Effector memory CD4-positive, alpha-beta T cell (primary cell): ENCODE results near the gene GALNT18.

ENCODE experiments used
- DNase-seq, 3 donors: peaks; one replicate each; pipeline ENCODE4 v3.0.0-alpha.2; 2020
- H3K27ac ChIP-seq: 2 replicates; pipeline ENCODE4 v1.7.0; 2013; ENCODE audit warnings: mild to moderate bottlenecking, low read length, moderate library complexity; ENCODE audit not compliant: insufficient read depth, poor library complexity, severe bottlenecking
- H3K27me3 ChIP-seq: replicated peaks from 2 replicates; pipeline ENCODE4 v1.7.0; 2013; ENCODE audit warnings: mild to moderate bottlenecking, low read length; ENCODE audit not compliant: insufficient read depth, control insufficient read depth, poor library complexity, severe bottlenecking
- H3K36me3 ChIP-seq: 2 replicates; pipeline ENCODE4 v1.7.0; 2013; ENCODE audit warnings: mild to moderate bottlenecking, low read length, moderate library complexity; ENCODE audit not compliant: control insufficient read depth, insufficient read depth
- H3K4me1 ChIP-seq: 2 replicates; pipeline ENCODE4 v1.7.0; 2013; ENCODE audit warnings: low read length, mild to moderate bottlenecking; ENCODE audit not compliant: control insufficient read depth, insufficient read depth, poor library complexity, severe bottlenecking
- H3K4me3 ChIP-seq: 2 replicates; pipeline ENCODE4 v1.7.0; 2013; ENCODE audit warnings: low read length, low read depth, mild to moderate bottlenecking; ENCODE audit not compliant: insufficient read depth, poor library complexity, severe bottlenecking
- H3K9me3 ChIP-seq: 2 replicates; pipeline ENCODE4 v1.7.0; 2013; ENCODE audit warnings: mild to moderate bottlenecking, low read length, moderate library complexity; ENCODE audit not compliant: control insufficient read depth

GALNT18 gene

GRCh38 chr11:11411401-11411985, 210.3 kb downstream of the GALNT18 start:
- H3K27me3 ChIP-seq = no peaks in the 10 kb centered on the region

DNA sequence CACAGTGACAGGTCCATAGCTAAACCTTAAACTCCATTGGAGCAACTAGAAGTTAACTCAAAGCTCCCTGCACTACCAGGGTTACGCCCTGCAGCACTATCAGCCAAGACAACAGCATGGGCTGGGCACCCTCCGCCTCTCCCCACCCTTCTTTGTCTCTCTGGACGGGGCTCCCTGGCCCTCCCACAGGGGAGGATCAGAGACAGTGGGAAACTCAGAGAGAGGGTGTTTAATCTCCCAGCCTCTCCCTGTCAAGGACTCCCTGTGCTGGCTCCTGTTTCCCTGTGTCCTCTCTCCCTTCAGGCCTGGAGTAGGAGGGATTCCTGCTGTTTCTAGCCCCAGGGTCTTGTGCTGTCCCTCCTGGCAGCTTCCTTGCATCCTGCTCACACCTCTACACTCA, 211.9 kb downstream of the GALNT18 start:
- no peak overlapping the region for H3K4me3 ChIP-seq
- no peaks in the 10 kb centered on the region for H3K36me3 ChIP-seq
- H3K9me3 ChIP-seq = no peaks in the 10 kb centered on the region
- no peak overlapping the region for H3K27ac ChIP-seq
- no peaks in the 10 kb centered on the region for H3K27me3 ChIP-seq
- DNase-seq = no peak
- H3K4me1 ChIP-seq = no peaks in the 10 kb centered on the region

More at GRCh38 chr11:11411401-11411985, 210.3 kb downstream of the GALNT18 start:
- H3K27ac ChIP-seq = no peak overlapping the region
- no peaks in the 10 kb centered on the region for H3K4me1 ChIP-seq
- no peaks in the 10 kb centered on the region for H3K9me3 ChIP-seq
- H3K4me3 ChIP-seq = no peak overlapping the region
- no peaks in the 10 kb centered on the region for H3K36me3 ChIP-seq
- DNase-seq = no peak

DNA sequence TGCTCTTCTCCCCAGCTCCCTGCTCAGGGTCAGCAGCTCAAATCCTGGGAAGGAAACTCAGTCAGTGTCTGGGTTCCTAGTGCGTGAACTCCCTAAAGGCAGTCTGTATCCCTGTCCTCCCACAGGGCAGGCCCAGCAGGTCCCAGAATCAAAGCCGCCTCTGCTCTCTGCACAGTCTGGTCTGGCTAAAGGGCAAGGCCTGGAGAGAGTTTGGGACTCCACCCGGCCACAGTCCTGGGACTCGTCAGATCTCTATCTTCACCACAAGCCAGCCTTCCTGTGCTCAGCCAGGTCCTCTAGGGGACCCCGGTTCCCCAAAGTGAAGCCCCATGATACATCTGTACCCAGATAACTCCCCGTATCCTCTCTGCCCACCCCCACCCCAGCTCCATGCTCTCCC, 212.6 kb downstream of the GALNT18 start:
- Histone ChIP-seq H3K4me1 (no peaks in the 10 kb centered on the region), H3K9me3 (no peaks in the 10 kb centered on the region), H3K27me3 (no peaks in the 10 kb centered on the region), H3K27ac (no peak overlapping the region), H3K36me3 (no peaks in the 10 kb centered on the region), H3K4me3 (no peak overlapping the region)
- DNase-seq = no peak

GRCh38 chr11:11408436-11409221, 213.2 kb downstream of the GALNT18 start:
- DNase-seq = no peak
- Histone ChIP-seq H3K36me3 (no peaks in the 10 kb centered on the region), H3K27ac (no peak overlapping the region), H3K4me3 (no peak overlapping the region), H3K4me1 (no peaks in the 10 kb centered on the region), H3K9me3 (no peaks in the 10 kb centered on the region), H3K27me3 (no peaks in the 10 kb centered on the region)

DNA sequence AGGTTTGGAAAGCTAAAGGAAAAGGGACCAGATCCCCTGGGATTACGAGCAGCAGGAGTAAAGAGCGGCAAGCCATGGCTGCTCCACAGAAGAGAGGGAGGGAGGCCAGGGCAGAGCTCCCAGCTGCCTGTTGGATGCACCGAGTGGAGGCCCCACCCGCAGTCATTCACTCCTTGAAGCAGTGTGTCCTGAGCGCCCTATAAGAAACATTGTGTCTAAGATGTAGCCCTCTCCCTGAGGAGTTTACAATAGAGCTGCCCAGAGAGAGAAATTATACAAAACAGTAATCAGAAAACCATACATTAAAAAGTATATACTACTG, 214.1 kb downstream of the GALNT18 start:
- Histone ChIP-seq H3K36me3 (no peaks in the 10 kb centered on the region), H3K27ac (no peak overlapping the region), H3K9me3 (no peaks in the 10 kb centered on the region), H3K4me3 (no peak overlapping the region), H3K4me1 (no peaks in the 10 kb centered on the region), H3K27me3 (no peaks in the 10 kb centered on the region)
- no peak for DNase-seq

DNA sequence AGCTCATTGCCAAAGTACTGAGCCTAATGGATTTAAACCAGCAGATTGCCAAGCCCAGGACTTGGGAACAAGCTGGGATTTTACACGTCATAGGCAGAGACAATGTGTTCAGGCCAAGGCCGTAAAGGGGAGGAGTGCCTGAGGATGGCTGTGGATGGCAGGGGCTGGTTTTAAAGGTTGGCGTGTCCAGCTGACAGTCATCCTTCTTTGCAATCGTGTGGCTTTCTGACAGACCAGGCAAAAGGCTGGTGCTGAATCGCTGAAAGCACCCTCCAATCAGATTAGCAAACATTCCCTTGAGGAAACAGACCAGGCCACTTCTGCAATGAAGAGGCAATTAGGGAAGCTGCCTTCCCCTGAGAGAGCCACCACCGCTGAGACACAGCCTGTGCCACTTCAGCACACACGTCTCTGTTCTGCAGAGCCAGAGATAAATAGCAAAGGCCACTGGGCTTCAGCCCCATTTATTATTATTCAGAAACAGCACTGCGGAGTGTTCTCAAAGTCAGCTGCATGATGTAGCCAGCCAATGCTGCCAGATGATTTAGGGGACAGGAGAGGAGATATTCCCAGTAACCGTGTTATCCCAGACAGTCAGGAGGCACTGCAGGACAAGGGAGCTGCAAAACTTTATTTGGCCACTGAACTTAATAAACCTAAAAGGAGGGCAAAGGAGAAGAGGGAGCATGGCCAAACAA, 214.6 kb downstream of the GALNT18 start:
- Histone ChIP-seq H3K27me3 (no peaks in the 10 kb centered on the region), H3K27ac (no peak overlapping the region), H3K9me3 (no peaks in the 10 kb centered on the region), H3K4me1 (no peaks in the 10 kb centered on the region), H3K4me3 (no peak overlapping the region), H3K36me3 (no peaks in the 10 kb centered on the region)
- DNase-seq = no peak

GRCh38 chr11:11406652-11407051, 215.2 kb downstream of the GALNT18 start:
- no peaks in the 10 kb centered on the region for H3K4me1 ChIP-seq
- H3K27me3 ChIP-seq = no peaks in the 10 kb centered on the region
- no peak for DNase-seq
- no peak overlapping the region for H3K27ac ChIP-seq
- no peaks in the 10 kb centered on the region for H3K9me3 ChIP-seq
- no peaks in the 10 kb centered on the region for H3K36me3 ChIP-seq
- no peak overlapping the region for H3K4me3 ChIP-seq

DNA sequence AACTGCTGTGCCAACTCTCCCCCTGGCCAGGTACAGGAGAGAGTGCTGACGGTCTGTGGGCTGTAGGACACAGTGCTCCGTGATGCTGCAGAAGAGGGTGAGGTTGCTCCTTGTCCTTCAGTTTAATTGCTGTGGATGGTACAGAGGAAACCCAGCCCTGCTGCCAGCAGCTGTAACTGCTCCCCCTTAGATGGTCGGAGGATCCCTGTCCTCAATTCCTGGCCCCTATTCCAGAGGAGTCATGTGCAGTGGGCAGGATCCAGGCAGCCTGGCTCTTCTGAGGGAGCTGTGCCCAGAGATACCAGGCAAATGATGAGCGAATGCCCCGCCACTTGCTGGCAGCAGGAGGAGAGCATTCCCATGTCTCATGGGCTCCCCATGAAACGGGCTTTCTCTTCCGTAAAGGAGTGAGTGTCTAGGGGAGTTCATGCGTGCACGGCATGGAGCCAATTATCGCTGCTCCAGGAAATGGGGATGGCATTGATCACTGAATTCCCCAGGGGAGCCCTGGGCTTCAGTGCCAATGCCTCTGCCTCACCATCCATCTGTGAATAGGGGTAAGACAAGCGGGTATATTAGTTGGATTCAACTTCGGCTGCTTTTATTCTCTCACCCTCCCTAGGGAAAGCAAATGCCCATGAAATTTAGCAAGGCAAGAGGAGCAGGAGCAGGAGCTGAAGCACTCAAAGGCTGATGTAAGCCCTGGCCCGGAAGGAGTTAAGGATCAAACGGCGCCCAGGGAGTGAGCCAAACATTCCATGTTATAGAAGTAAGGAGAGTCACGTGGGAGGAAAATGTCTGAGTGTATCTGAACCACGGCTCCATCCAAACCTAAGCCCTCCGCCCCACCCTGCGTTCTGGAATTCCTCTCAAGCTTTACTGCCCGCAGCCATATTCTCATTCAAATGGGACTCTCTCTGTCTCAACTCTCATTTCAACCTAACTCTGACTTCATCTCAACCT, 217.8 kb downstream of the GALNT18 start:
- Histone ChIP-seq H3K9me3 (no peaks in the 10 kb centered on the region), H3K27me3 (no peaks in the 10 kb centered on the region), H3K36me3 (no peaks in the 10 kb centered on the region), H3K4me3 (no peak overlapping the region), H3K27ac (no peak overlapping the region), H3K4me1 (no peaks in the 10 kb centered on the region)
- DNase-seq = no peak

DNA sequence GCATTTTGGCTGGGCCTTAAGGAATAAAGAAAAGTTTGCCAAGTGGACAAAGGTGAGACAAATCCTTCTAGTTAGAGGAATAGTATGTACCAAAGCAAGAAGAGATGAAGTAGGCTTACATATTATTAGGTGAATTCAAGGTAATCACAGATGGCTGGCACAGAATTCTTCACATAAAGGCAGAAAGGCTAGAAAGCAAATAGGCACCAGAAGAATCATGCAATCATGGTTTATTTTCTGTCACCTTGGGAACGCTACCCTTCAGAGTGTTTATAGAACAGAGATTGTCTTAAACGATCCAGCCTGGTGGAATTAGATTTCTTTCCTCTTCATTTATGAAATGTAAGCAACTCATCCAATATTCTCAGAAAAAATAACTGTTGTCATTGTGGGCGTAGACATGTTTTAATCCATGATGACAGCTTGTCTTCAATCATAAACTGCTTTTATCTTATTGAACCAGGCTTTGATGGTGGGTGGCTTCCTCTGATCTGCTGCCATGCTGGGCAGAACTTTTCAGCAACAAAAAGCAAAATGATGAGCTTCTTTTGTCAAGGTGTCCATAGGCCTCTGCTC, 219.8 kb downstream of the GALNT18 start:
- Histone ChIP-seq H3K4me3 (no peak overlapping the region), H3K4me1 (no peaks in the 10 kb centered on the region), H3K27ac (no peak overlapping the region), H3K36me3 (no peaks in the 10 kb centered on the region), H3K27me3 (no peaks in the 10 kb centered on the region), H3K9me3 (no peaks in the 10 kb centered on the region)
- no peak for DNase-seq
